Mesendoderm (in vitro differentiated cells): Measurements from ENCODE around the gene GNAT1.

Experiments
- DNase-seq: peaks from one replicate; pipeline ENCODE4 v3.0.0; 2013
- H2AK5ac ChIP-seq: 2 replicates; pipeline ENCODE4 v1.6.1; 2013; ENCODE audit warnings: low read length, inconsistent platforms
- H2BK120ac ChIP-seq: 2 replicates; pipeline ENCODE4 v1.6.1; 2013; ENCODE audit warnings: low read depth, mild to moderate bottlenecking, low read length, moderate library complexity, mixed read lengths
- H2BK15ac ChIP-seq: replicated peaks from 2 replicates; pipeline ENCODE4 v1.6.1; 2013; ENCODE audit warnings: low read depth, mild to moderate bottlenecking, moderate library complexity
- H2BK5ac ChIP-seq: 2 replicates; pipeline ENCODE4 v1.6.1; 2013; ENCODE audit warnings: low read length, inconsistent platforms
- H3K18ac ChIP-seq: 2 replicates; pipeline ENCODE4 v1.6.1; 2013; ENCODE audit warnings: mild to moderate bottlenecking, low read length, mixed read lengths
- H3K23ac ChIP-seq: one replicate; pipeline ENCODE4 v1.6.1; 2013; ENCODE audit warnings: low read length
- H3K27ac ChIP-seq: 2 replicates; pipeline ENCODE4 v1.5.1; 2013; ENCODE audit warnings: low read depth, mild to moderate bottlenecking, inconsistent platforms, low read length, moderate library complexity
- H3K27me3 ChIP-seq: 2 replicates; pipeline ENCODE4 v1.6.1; 2013; ENCODE audit warnings: low read length, control low read depth, mild to moderate bottlenecking, inconsistent platforms; ENCODE audit not compliant: insufficient read depth, poor library complexity
- H3K36me3 ChIP-seq: 2 replicates; pipeline ENCODE4 v1.6.1; 2013; ENCODE audit warnings: low read length, inconsistent platforms; ENCODE audit not compliant: control insufficient read depth, insufficient read depth
- H3K4ac ChIP-seq: one replicate; pipeline ENCODE4 v1.6.1; 2013; ENCODE audit warnings: low read depth, mild to moderate bottlenecking, low read length, moderate library complexity
- H3K4me1 ChIP-seq: 2 replicates; pipeline ENCODE4 v1.6.1; 2013; ENCODE audit warnings: low read depth, low read length, inconsistent platforms; ENCODE audit not compliant: control insufficient read depth
- H3K4me2 ChIP-seq: 2 replicates; pipeline ENCODE4 v1.6.1; 2013; ENCODE audit warnings: low read length
- H3K4me3 ChIP-seq: 2 replicates; pipeline ENCODE4 v1.5.1; 2013; ENCODE audit warnings: mild to moderate bottlenecking, low read length
- H3K56ac ChIP-seq: one replicate; pipeline ENCODE4 v1.6.1; 2013; ENCODE audit warnings: low read length
- H3K79me1 ChIP-seq: 2 replicates; pipeline ENCODE4 v1.6.1; 2013; ENCODE audit warnings: low read length, inconsistent platforms
- H3K79me2 ChIP-seq: 2 replicates; pipeline ENCODE4 v1.6.1; 2013; ENCODE audit warnings: mild to moderate bottlenecking, low read length; ENCODE audit not compliant: control insufficient read depth, insufficient read depth
- H3K9ac ChIP-seq: 2 replicates; pipeline ENCODE4 v1.6.1; 2013; ENCODE audit warnings: low read length, inconsistent platforms
- H4K5ac ChIP-seq: one replicate; pipeline ENCODE4 v1.6.1; 2013; ENCODE audit warnings: low read length
- H4K8ac ChIP-seq: one replicate; pipeline ENCODE4 v1.6.1; 2013; ENCODE audit warnings: low read depth, mild to moderate bottlenecking, control low read depth, low read length, moderate library complexity
- WGBS: extraction: QIAGEN DNeasy Blood & Tissue Kit; methylation state at CpG from one replicate; pipeline ENCODE4 v1.1.7; 2013; ENCODE audit warnings: low lambda C conversion rate, missing lambda C conversion rate; ENCODE audit not compliant: insufficient coverage; ENCODE audit errors: extremely low coverage; 5-methylcytosine and 5-hydroxymethylcytosine counted together

Gene GNAT1

GRCh38 chr3:50192124-50192523 is 714 bp downstream of the GNAT1 start:
- Histone ChIP-seq H3K79me1 (no peaks in the 10 kb centered on the region), H3K4me1 (no peaks in the 10 kb centered on the region), H3K36me3 (peaks cover 3% of the 10 kb centered on the region), H2AK5ac (no peak overlapping the region), H3K56ac (no peak overlapping the region), H4K5ac (no peak overlapping the region), H3K27ac (no peak overlapping the region), H3K18ac (no peak overlapping the region), H4K8ac (no peak overlapping the region), H3K23ac (no peak overlapping the region), H3K9ac (no peak overlapping the region), H3K27me3 (no peaks in the 10 kb centered on the region), H3K79me2 (no peaks in the 10 kb centered on the region), H3K4ac (no peak overlapping the region), H2BK15ac (no peak overlapping the region), H2BK5ac (no peak overlapping the region), H2BK120ac (no peak overlapping the region), H3K4me3 (no peak overlapping the region), H3K4me2 (no peak overlapping the region)
- DNase-seq, result no peak
- no CpG with 5 or more reads among the region's 8 CpGs for WGBS

- H2AK5ac ChIP-seq, result no peak overlapping the region
- H4K5ac ChIP-seq, result no peak overlapping the region
- WGBS, result no CpG with 5 or more reads among the region's 21 CpGs
- H4K8ac ChIP-seq, result no peak overlapping the region
- peaks cover 1% of the 10 kb centered on the region for H3K36me3 ChIP-seq
- no peaks in the 10 kb centered on the region for H3K79me2 ChIP-seq
- no peak overlapping the region for H3K18ac ChIP-seq
- no peaks in the 10 kb centered on the region for H3K79me1 ChIP-seq
- H3K27ac ChIP-seq, result no peak overlapping the region
- no peak overlapping the region for H3K4ac ChIP-seq
- no peaks in the 10 kb centered on the region for H3K27me3 ChIP-seq
- no peak overlapping the region for H2BK120ac ChIP-seq
- H3K4me2 ChIP-seq, result no peak overlapping the region
- no peak overlapping the region for H2BK15ac ChIP-seq
- peak; percentile 76 for DNase-seq
- no peak overlapping the region for H3K56ac ChIP-seq
- H2BK5ac ChIP-seq, result no peak overlapping the region
- no peak overlapping the region for H3K23ac ChIP-seq
- no peak overlapping the region for H3K9ac ChIP-seq
- H3K4me3 ChIP-seq, result no peak overlapping the region
- H3K4me1 ChIP-seq, result no peaks in the 10 kb centered on the region
Observed at GRCh38 chr3:50192689-50193141, 1.3 kb downstream of the GNAT1 start.

GRCh38 chr3:50193286-50193685 is 1.9 kb downstream of the GNAT1 start:
- no peak overlapping the region for H3K4me2 ChIP-seq
- H3K4me1 ChIP-seq, result no peaks in the 10 kb centered on the region
- no peak overlapping the region for H2BK15ac ChIP-seq
- no peak overlapping the region for H4K5ac ChIP-seq
- no peak overlapping the region for H3K23ac ChIP-seq
- H2AK5ac ChIP-seq, result no peak overlapping the region
- H3K9ac ChIP-seq, result no peak overlapping the region
- H3K18ac ChIP-seq, result no peak overlapping the region
- no peak overlapping the region for H3K56ac ChIP-seq
- no CpG with 5 or more reads among the region's 36 CpGs for WGBS
- no peak overlapping the region for H4K8ac ChIP-seq
- no peak overlapping the region for H3K4ac ChIP-seq
- H3K79me1 ChIP-seq, result no peaks in the 10 kb centered on the region
- DNase-seq, result no peak
- H3K36me3 ChIP-seq, result peaks cover under 1% of the 10 kb centered on the region
- no peaks in the 10 kb centered on the region for H3K27me3 ChIP-seq
- no peak overlapping the region for H2BK120ac ChIP-seq
- H3K27ac ChIP-seq, result no peak overlapping the region
- no peak overlapping the region for H2BK5ac ChIP-seq
- no peak overlapping the region for H3K4me3 ChIP-seq
- H3K79me2 ChIP-seq, result no peaks in the 10 kb centered on the region

GRCh38 chr3:50193746-50194127 is 2.3 kb downstream of the GNAT1 start:
- Histone ChIP-seq H3K4me3 (no peak overlapping the region), H3K23ac (no peak overlapping the region), H3K4me1 (no peaks in the 10 kb centered on the region), H3K79me2 (no peaks in the 10 kb centered on the region), H3K56ac (no peak overlapping the region), H3K18ac (no peak overlapping the region), H3K27me3 (no peaks in the 10 kb centered on the region), H3K9ac (no peak overlapping the region), H2AK5ac (no peak overlapping the region), H2BK15ac (no peak overlapping the region), H3K4me2 (no peak overlapping the region), H2BK5ac (no peak overlapping the region), H3K36me3 (no peaks in the 10 kb centered on the region), H4K5ac (no peak overlapping the region), H3K27ac (no peak overlapping the region), H3K79me1 (no peaks in the 10 kb centered on the region), H4K8ac (no peak overlapping the region), H2BK120ac (no peak overlapping the region), H3K4ac (no peak overlapping the region)
- DNase-seq, result no peak
- no CpG with 5 or more reads among the region's 34 CpGs for WGBS

GRCh38 chr3:50194128-50194902 is 2.9 kb downstream of the GNAT1 start:
- Histone ChIP-seq H3K18ac (no peak overlapping the region), H3K79me2 (no peaks in the 10 kb centered on the region), H4K5ac (no peak overlapping the region), H2BK120ac (no peak overlapping the region), H3K4me3 (no peak overlapping the region), H4K8ac (no peak overlapping the region), H3K23ac (no peak overlapping the region), H3K36me3 (no peaks in the 10 kb centered on the region), H3K56ac (no peak overlapping the region), H2BK15ac (no peak overlapping the region), H3K4me2 (no peak overlapping the region), H3K4ac (no peak overlapping the region), H2AK5ac (no peak overlapping the region), H2BK5ac (no peak overlapping the region), H3K27me3 (no peaks in the 10 kb centered on the region), H3K4me1 (no peaks in the 10 kb centered on the region), H3K9ac (no peak overlapping the region), H3K79me1 (no peaks in the 10 kb centered on the region), H3K27ac (no peak overlapping the region)
- DNase-seq, result peak; percentile 76
- WGBS, result no CpG with 5 or more reads among the region's 70 CpGs
